Measurements from ENCODE around the gene SPATA13. TPM values are rescaled to one million over a fixed set of nuclear protein-coding genes. Genes with fewer than 3 reads are reported as not detected.
A peak's percentile ranks its signal among the peaks of the same experiment; 100 is the strongest.

The SPATA13 gene
- total RNA-seq, 2 donors from 2014 or later: 19.4 to 24.8 TPM

DNA sequence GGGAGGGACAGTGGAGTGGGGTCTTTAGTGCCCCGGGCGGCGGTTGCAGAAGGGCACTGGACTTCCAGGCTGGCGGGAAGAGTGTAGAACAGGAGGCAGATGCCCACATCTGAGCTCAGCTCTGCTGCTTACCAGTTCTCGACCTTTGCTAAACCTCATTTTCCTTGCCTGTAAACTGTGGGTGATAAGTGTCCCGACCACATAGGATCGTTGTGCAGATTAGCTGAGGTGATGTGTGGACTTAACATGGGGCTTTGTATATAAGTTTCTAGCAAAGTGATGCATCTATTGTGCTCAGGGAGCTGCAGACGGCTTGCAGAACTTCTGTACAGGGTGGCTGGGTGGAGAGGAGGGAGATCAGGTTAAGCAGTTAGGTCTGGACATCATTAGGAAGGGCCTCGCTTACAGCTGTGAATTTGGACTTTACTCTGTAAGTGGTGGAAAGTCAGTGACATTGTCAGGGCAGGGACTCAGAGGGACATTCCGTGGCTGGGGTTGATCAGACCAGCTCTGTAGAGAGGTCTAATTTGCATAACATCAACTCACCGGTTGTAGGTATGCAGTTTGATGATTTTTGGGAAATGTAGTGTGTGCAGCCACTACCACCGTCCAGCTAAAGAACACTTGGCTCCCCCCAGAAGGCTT lies 70.0 kb downstream of the SPATA13 start:
- no peak overlapping the region for H3K4me3 Mint-ChIP-seq
- TF ChIP-seq, protein P1, sequence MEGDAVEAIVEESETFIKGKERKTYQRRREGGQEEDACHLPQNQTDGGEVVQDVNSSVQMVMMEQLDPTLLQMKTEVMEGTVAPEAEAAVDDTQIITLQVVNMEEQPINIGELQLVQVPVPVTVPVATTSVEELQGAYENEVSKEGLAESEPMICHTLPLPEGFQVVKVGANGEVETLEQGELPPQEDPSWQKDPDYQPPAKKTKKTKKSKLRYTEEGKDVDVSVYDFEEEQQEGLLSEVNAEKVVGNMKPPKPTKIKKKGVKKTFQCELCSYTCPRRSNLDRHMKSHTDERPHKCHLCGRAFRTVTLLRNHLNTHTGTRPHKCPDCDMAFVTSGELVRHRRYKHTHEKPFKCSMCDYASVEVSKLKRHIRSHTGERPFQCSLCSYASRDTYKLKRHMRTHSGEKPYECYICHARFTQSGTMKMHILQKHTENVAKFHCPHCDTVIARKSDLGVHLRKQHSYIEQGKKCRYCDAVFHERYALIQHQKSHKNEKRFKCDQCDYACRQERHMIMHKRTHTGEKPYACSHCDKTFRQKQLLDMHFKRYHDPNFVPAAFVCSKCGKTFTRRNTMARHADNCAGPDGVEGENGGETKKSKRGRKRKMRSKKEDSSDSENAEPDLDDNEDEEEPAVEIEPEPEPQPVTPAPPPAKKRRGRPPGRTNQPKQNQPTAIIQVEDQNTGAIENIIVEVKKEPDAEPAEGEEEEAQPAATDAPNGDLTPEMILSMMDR (conservative IDR thresholded peaks at IDR 0.05): no peak
- H3K27ac Mint-ChIP-seq: peak overlapping the region; percentile 31

DNA sequence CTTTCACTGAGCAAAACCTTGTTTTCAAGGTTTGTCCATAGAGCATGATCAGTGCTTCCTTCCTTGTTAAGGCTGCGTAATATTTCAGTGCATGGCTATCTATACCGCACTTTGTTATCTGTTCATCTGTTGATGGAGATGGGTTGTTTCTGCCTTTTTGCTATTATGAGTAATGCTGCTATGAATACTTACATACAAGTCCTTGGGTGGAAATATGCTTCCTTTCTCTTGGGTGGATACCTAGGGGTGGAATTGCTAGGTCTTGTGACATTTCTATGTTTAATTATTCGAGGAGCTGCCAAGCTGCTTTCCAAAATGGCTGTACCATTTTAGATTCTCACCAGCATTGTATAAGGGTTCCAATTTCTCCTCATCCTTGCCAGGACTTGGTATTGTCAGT lies 70.9 kb downstream of the SPATA13 start:
- 92 to 94% methylated on average over 2 to 3 of the region's 3 CpGs for WGBS, 2 experiments (ENCODE audit: insufficient coverage in 1 of 2, insufficient read length in 1 of 2)
- Histone ChIP-seq H3K9ac (ENCODE audit: extremely low read depth, low read length, poor library complexity, severe bottlenecking) (no peak overlapping the region), H3K36me3 (ENCODE audit: control insufficient read depth, insufficient read depth, low read length) (no peaks in the 10 kb centered on the region), H3K27me3 (ENCODE audit: control insufficient read depth, insufficient read depth, low read length, poor library complexity, severe bottlenecking) (no peaks in the 10 kb centered on the region), H3K4me3 (ENCODE audit: low read length) (no peak overlapping the region), H3K4me1 (ENCODE audit: control insufficient read depth, insufficient read depth, low read length) (peaks cover 4% of the 10 kb centered on the region), H3K27ac (ENCODE audit: low read depth, low read length) (no peak overlapping the region), H3K9me3 (ENCODE audit: control insufficient read depth, low read length) (no peaks in the 10 kb centered on the region)
- Mint-ChIP-seq H3K27me3 (ENCODE audit: insufficient read depth) (no peaks in the 10 kb centered on the region), H3K9me3 (no peaks in the 10 kb centered on the region), H3K4me3 (no peak overlapping the region), H3K27ac (no peak overlapping the region), H3K36me3 (ENCODE audit: low read depth) (no peaks in the 10 kb centered on the region), H3K4me1 (peaks cover 19% of the 10 kb centered on the region)
- TF ChIP-seq, protein P1 (conservative IDR thresholded peaks at IDR 0.05): no peak
- DNase-seq: no peak

More for the DNA sequence above, 70.0 kb downstream of the SPATA13 start:
- whole genome bisulfite sequencing, 2 experiments (ENCODE audit: insufficient coverage in 1 of 2, insufficient read length in 1 of 2): 91 to 93% methylated on average over 8 to 12 of the region's 12 CpGs
- Histone ChIP-seq H3K36me3 (ENCODE audit: control insufficient read depth, insufficient read depth, low read length) (no peaks in the 10 kb centered on the region), H3K4me3 (ENCODE audit: low read length) (no peak overlapping the region), H3K4me1 (ENCODE audit: control insufficient read depth, insufficient read depth, low read length) (peaks cover 4% of the 10 kb centered on the region), H3K9me3 (ENCODE audit: control insufficient read depth, low read length) (no peaks in the 10 kb centered on the region), H3K9ac (ENCODE audit: extremely low read depth, low read length, poor library complexity, severe bottlenecking) (no peak overlapping the region), H3K27me3 (ENCODE audit: control insufficient read depth, insufficient read depth, low read length, poor library complexity, severe bottlenecking) (no peaks in the 10 kb centered on the region), H3K27ac (ENCODE audit: low read depth, low read length) (no peak overlapping the region)
- Mint-ChIP-seq H3K27me3 (ENCODE audit: insufficient read depth) (no peaks in the 10 kb centered on the region), H3K9me3 (no peaks in the 10 kb centered on the region), H3K36me3 (ENCODE audit: low read depth) (no peaks in the 10 kb centered on the region), H3K4me1 (peaks cover 19% of the 10 kb centered on the region)
- DNase-seq: no peak

- no peaks in the 10 kb centered on the region for H3K36me3 ChIP-seq (ENCODE audit: control insufficient read depth, insufficient read depth, low read length)
- Mint-ChIP-seq H3K27ac (no peak overlapping the region), H3K4me1 (peaks cover 14% of the 10 kb centered on the region), H3K9me3 (no peaks in the 10 kb centered on the region), H3K36me3 (ENCODE audit: low read depth) (no peaks in the 10 kb centered on the region), H3K4me3 (no peak overlapping the region), H3K27me3 (ENCODE audit: insufficient read depth) (no peaks in the 10 kb centered on the region)
- H3K4me3 ChIP-seq (ENCODE audit: low read length): no peak overlapping the region
- 97 to 100% methylated on average over 5 of the region's 5 CpGs for WGBS, 2 experiments (ENCODE audit: insufficient coverage in 1 of 2, insufficient read length in 1 of 2)
- no peak for DNase-seq
- H3K4me1 ChIP-seq (ENCODE audit: control insufficient read depth, insufficient read depth, low read length): peaks cover 4% of the 10 kb centered on the region
- no peaks in the 10 kb centered on the region for H3K9me3 ChIP-seq (ENCODE audit: control insufficient read depth, low read length)
- TF ChIP-seq, protein P1 (conservative IDR thresholded peaks at IDR 0.05): no peak
- H3K9ac ChIP-seq (ENCODE audit: extremely low read depth, low read length, poor library complexity, severe bottlenecking): no peak overlapping the region
- no peak overlapping the region for H3K27ac ChIP-seq (ENCODE audit: low read depth, low read length)
- H3K27me3 ChIP-seq (ENCODE audit: control insufficient read depth, insufficient read depth, low read length, poor library complexity, severe bottlenecking): no peaks in the 10 kb centered on the region
Measured at GRCh38 chr13:24232037-24232436, 71.5 kb downstream of the SPATA13 start.

Data from endodermal cell (in vitro differentiated cells).